Measurements from ENCODE around the gene PNPLA3. TPM values are rescaled to one million over a fixed set of nuclear protein-coding genes. Genes with fewer than 3 reads are reported as not detected.

Gene PNPLA3
- total and polyA plus RNA-seq, 9 of the 15 experiments (the other 6 are each of a cell fraction or from before 2014, with no cell fraction given), result 0.20 to 0.48 (median 0.38) TPM; not detected in 6

- TF ChIP-seq NFE2 (IDR thresholded peaks at IDR 0.05; ENCODE audit: low read depth) (no peak), KAT2B (IDR thresholded peaks at IDR 0.05; ENCODE audit: low read depth, low read length) (no peak), ZNF445 (CRISPR knock-in tag; IDR thresholded peaks at IDR 0.05; ENCODE audit: low read depth) (no peak), NELFE (IDR thresholded peaks at IDR 0.05; ENCODE audit: insufficient read depth, insufficient read length) (no peak), ARHGAP35 (IDR thresholded peaks at IDR 0.05; ENCODE audit: partially characterized antibody) (no peak), ZSCAN32 (CRISPR knock-in tag; IDR thresholded peaks at IDR 0.05) (no peak), NFATC3 (IDR thresholded peaks at IDR 0.05) (no peak), ZNF512 (tag; IDR thresholded peaks at IDR 0.05) (no peak), GABPA (tag; conservative IDR thresholded peaks at IDR 0.05; ENCODE audit: low read depth) (no peak), ZNF75A (CRISPR knock-in tag; IDR thresholded peaks at IDR 0.05) (no peak)
- TF ChIP-seq, protein P1, sequence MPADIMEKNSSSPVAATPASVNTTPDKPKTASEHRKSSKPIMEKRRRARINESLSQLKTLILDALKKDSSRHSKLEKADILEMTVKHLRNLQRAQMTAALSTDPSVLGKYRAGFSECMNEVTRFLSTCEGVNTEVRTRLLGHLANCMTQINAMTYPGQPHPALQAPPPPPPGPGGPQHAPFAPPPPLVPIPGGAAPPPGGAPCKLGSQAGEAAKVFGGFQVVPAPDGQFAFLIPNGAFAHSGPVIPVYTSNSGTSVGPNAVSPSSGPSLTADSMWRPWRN (IDR thresholded peaks at IDR 0.05; ENCODE audit: low read depth), result no peak
- TF ChIP-seq, protein P2, sequence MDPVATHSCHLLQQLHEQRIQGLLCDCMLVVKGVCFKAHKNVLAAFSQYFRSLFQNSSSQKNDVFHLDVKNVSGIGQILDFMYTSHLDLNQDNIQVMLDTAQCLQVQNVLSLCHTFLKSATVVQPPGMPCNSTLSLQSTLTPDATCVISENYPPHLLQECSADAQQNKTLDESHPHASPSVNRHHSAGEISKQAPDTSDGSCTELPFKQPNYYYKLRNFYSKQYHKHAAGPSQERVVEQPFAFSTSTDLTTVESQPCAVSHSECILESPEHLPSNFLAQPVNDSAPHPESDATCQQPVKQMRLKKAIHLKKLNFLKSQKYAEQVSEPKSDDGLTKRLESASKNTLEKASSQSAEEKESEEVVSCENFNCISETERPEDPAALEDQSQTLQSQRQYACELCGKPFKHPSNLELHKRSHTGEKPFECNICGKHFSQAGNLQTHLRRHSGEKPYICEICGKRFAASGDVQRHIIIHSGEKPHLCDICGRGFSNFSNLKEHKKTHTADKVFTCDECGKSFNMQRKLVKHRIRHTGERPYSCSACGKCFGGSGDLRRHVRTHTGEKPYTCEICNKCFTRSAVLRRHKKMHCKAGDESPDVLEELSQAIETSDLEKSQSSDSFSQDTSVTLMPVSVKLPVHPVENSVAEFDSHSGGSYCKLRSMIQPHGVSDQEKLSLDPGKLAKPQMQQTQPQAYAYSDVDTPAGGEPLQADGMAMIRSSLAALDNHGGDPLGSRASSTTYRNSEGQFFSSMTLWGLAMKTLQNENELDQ (CRISPR knock-in tag; IDR thresholded peaks at IDR 0.05; ENCODE audit: borderline replicate concordance), result no peak
- Histone ChIP-seq H4K20me1 (replicated peaks; ENCODE audit: control insufficient read depth, insufficient read depth, low read length) (0 out of 2 replicates have a peak, but pooled peaks cover 6% of the 10 kb centered on the region), H3K9me1 (ENCODE audit: control insufficient read depth, insufficient read depth, low read length) (no peaks in the 10 kb centered on the region), H3K4me2 (ENCODE audit: insufficient read depth, low read length) (no peak overlapping the region), H2AFZ (ENCODE audit: low read depth, low read length) (no peak overlapping the region), H3K9me3 (replicated peaks; ENCODE audit: control insufficient read depth, insufficient read depth, low read depth, low read length) (no peaks in the 10 kb centered on the region), H3K27me3 (ENCODE audit: control insufficient read depth in 2 of 2, insufficient read depth in 2 of 2, low read length in 2 of 2) (peaks cover 0 to 16% of the 10 kb centered on the region in 2 experiments; a peak in 1 of 5 replicates), H3K4me3 (no peak overlapping the region), H3K27ac (ENCODE audit: extremely low read depth, low read depth, low read length) (no peak overlapping the region), H3K9ac (ENCODE audit: insufficient read depth in 1 of 2, low read depth in 2 of 2, low read length in 2 of 2) (no peak overlapping the region), H3K79me2 (ENCODE audit: control insufficient read depth, insufficient read depth, low read length) (no peaks in the 10 kb centered on the region), H3K36me3 (ENCODE audit: control insufficient read depth, insufficient read depth, low read length) (no peaks in the 10 kb centered on the region), H3K4me1 (replicated peaks in 1 of 2; ENCODE audit: control insufficient read depth in 2 of 2, insufficient read depth in 2 of 2, low read length in 2 of 2) (peaks cover 0 to 15% of the 10 kb centered on the region in 2 experiments; a peak in 1 of 5 replicates)
- ChIA-PET POLR2A (no interaction called here), CTCF (ENCODE audit: low intra/inter-chr PET ratio) (no interaction called here)
- 4% methylated on average over 9 of the region's 24 CpGs for WGBS (ENCODE audit: insufficient coverage, low coverage, missing lambda C conversion rate)
- FAIRE-seq (no peak), DNase-seq (ENCODE audit: extremely low read depth in 1 of 4, low spot score in 3 of 4) (no peak), ATAC-seq (no peak)
- intact Hi-C loops (cut with micrococcal nuclease), result no loop called here
- no TSS peak for BruUV-seq (replicated peaks)
- in situ Hi-C loops (cut with MboI), result no loop called here
Observed at GRCh38 chr22:43890901-43891331, 32.7 kb upstream of the PNPLA3 start.

All from K562 (cell line).